GM21528 (cell line): ENCODE data around the gene COL2A1.

ENCODE experiments used
- ATAC-seq: cut with Tn5 transposase; IDR thresholded peaks from one replicate; pipeline ENCODE4 v1.9.1; 2021; ENCODE audit warnings: mild to moderate bottlenecking, moderate library complexity; ENCODE audit not compliant: unreplicated experiment, low FRiP score

Gene COL2A1

DNA sequence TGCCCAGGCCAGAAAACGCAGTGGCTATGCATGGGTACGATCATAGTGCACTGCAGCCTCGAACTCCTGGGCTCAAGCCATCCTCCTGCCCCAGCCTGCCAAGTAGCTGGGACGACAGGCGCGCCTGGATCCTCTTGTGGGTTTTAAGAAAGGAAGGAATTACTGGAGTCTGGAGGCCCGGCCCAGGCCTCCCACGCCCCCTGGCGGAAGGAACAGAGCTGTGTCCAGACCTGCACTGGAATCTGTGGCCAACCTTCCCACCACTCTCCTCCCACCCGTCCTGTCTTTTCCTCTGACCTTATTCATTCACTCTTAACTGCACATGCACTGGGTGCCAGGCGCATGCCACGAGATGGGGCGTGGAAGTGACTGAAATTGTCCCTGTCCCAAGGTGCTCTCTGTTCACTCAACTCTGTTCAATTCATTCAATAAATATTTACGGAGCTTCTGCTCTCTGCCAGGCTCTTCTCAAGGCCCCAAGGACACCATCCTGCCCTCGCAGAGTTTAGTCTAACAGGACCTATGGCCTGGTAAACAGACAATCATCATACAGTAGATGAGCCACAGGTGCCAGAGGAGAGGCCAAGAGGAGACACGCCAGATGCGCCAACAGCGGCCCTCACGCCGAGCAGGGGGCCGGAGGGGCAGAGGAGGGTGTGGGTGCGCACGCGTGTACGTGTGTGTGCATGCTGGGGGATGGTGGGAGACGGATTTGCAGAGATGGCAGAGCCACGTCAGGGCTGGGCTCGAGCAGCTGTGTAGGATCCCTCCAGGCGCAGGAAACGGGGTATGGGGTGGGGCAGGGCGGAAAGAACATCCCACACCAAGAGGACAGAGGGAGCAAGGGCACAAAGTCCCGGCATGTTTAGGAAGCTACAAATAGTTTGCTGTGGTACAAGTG lies 54.6 kb downstream of the COL2A1 start:
- no peak for ATAC-seq

DNA sequence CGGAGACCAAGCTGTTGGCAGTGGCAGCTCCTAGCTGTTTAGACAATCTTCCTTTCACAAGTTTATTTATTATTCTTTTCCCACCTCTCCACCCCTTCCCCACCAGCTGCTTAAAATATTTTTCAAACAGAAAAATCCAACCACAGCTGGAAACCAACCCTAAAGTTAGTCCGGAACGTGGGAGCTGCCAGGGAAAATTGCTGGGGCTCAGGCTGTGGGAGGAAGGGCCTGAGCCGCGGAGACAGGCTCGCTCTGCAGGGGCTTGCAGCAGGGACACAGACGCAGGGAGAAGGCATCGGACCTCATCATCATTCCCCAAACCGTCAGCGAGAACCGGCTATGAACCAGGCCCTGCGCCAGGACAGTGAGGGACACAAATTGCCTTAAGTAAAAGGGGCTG lies 56.9 kb downstream of the COL2A1 start:
- no peak for ATAC-seq

DNA sequence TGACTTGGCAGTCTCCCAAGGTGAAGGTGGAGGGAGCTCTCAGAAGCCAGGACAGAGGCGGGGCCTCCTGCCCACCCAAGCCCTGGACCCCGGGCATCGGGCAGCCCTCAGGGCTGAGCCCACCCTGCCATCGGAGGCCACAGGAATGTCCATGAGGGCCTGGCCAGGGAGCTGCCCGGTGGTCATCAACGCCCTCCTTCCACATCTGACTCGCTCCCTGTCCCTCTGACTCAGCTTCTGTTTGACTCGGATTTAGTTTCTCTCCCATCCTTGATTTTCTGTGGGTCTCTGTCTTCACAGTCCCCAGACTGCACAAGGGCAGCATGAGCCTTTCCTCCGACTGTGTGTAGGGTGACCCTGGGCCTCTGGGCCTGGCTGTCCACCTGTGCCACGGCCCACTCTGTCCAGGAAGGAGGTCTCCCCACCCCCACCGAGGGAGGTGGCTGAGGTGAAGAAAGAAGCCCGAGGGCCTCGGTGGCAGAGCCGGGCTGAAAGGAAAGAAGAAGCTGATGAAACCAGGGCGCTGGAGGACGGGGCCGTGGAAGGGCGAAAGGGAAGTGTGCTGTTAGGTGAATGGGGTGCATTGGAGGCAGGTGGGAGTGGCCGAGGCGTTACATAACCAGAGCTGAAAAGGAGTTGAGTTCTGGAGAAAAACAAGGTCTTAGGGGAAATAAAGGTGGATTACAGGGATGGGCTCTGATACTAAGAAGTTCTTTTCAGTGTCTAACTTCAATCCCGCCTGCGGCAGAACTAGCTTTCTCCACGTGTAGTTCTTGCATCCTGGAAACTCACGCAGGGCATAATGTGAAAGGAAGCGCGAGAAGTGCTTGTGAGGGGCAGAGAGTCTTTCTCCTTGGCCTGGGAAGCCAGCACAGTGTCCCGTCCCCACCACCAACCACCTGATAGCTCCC lies 57.6 kb downstream of the COL2A1 start:
- no peak for ATAC-seq

DNA sequence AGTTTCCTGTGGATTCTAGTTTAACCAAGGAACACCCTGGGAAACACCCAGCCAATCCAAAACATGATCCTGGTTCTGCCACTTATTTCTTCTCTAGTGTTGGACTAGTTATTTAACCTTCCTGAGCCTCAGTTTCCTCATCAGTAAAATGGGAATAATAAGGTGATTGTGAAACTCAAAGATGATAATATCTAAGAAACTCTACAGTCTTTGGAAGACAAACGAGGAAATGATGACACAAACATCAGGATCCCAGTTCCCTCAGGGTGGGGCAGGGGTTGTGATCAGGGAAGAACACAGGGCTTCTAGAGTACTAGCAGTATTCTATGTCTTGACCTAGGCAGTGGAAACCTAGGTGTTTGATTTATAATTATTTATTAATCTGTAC lies 58.9 kb downstream of the COL2A1 start:
- no peak for ATAC-seq

DNA sequence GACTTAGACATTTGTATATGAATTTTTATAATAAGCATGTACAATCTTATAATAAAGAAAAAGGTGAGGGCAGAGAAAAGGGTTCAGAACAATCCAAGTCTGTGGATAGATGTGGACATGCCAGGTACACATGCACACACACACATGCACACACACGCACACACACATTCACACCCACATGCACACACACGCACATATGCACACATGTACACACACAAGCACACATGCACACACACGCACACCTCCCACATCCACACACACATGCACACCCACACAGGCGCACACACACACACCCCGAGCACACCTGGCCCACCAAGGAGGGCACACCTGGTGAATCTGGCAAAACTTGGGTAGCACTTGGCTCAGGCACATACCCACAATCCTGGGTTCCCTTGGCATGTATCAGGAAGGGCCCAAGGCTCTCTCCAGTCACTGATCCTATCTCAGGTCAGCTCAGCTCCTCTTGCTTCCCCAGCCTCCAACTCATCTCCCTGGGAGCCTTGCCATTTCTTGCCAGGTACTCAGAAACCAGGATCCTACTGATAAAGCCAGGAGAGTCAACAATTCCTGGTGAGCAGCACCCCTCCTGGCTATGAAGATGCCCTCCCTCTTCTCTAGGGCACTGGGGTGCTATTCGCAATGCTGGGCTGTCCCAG lies 59.5 kb downstream of the COL2A1 start:
- no peak for ATAC-seq

DNA sequence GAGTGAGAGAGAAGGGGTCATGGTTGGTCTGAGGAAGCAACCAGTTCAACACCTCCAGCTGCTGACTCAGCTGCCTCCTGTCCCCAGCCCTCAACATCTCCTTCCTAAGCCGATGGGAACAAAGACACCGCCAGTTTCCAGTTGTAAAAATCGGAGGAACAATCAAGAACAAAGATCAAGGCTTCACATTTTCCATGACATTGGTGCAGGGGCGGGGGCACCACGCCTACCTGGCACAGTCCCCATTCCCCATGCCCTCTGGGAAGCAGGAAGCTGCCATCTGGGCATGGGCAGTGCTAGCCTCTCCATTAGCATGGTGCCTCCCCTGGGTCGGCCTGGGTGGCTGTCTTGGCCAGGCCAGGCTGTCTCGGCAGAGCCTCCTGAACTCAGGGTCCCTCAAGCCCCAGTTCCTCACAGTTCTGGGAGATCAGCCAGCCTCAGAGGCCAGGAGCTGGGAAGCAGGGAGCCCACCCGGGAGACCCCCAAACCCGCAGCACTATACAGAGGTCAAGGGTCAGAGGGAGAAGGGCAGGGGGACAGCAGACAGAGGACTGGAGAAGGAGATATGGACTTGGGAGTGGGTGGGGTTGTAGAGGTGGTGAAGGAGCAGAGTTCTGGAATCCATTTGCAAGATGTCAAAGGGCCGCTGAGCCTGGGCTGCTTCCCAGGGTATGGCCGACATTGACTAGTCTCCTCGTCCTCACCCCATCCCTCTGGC lies 60.5 kb downstream of the COL2A1 start:
- no peak for ATAC-seq

DNA sequence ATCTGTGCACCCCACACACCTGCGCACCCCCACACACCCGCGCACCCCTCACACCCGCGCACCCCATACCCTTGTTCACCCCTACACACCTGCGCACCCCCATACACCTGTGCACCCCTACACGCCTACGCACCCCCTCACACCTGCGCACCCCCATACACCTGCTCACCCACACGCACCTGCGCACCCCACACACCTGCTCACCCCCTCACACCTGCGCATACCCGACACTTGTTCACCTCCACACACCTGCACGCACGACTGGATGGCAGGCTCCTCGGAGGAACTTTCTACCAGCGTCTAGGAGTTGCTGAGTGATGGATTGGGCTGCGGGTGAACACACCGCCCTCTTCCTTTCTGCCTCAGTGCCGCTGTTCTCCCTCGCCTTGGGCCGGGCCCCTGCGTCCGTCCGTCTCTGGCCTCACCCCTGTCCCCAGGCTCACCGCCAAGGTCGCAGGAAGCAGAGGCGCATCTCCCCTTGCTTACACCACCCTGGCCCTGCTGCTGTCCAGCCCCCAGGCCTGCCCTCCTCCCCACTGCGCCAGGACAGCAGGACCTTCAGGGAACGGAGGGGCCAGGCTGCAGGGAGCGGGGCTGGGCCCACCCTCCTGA lies 61.6 kb downstream of the COL2A1 start:
- ATAC-seq = no peak

DNA sequence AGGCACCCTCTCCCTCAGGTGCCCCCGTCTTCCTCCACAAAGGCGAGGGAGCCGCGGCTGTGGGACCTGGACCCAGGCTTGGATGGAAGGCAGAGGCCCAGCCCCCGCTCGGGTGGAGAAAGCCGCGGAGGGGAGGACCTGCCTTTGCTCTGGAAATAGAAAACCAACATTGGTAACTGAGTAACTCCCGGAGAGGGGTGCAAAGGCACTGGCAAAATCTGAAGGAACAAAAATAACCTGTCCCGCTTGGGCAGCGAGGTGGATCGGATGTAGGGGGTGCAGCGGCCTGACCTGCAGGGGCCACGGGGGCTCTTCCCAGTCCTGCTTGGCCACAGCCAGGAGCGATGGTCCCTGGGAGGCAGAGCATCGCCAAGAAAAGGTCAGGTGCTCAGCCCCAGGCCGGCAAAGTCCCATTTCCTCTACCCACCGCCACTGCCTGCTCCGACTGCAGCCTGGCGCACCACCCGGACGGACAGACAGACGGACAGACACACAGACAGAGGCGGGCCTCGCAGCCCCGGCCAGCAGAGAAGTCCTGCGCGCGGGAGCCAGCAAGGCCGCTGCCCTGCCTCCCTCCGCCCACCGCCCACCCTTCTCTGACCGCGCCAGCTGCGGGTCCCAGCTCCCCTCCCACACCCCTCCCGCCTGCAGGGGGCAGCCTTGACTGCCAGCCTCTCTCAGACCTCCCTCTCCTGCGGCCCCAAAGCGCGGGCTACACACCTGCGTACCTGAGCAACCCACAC lies 62.2 kb downstream of the COL2A1 start:
- no peak for ATAC-seq

DNA sequence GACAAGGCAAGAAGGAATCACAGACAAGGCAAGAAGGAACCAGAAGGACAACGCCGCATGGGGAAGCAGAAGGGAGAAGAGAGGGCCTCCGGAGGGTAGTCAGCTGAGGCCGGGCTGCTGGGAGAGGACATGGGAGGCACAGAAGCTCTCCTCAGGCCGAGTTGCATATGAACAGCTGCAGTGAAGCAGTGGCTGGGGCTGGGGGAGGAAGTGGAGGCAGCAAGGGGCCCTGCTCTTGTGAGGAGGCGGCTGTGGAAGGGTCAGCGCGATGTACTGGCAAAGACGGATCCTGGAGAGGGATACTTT lies 62.8 kb downstream of the COL2A1 start:
- ATAC-seq = no peak

DNA sequence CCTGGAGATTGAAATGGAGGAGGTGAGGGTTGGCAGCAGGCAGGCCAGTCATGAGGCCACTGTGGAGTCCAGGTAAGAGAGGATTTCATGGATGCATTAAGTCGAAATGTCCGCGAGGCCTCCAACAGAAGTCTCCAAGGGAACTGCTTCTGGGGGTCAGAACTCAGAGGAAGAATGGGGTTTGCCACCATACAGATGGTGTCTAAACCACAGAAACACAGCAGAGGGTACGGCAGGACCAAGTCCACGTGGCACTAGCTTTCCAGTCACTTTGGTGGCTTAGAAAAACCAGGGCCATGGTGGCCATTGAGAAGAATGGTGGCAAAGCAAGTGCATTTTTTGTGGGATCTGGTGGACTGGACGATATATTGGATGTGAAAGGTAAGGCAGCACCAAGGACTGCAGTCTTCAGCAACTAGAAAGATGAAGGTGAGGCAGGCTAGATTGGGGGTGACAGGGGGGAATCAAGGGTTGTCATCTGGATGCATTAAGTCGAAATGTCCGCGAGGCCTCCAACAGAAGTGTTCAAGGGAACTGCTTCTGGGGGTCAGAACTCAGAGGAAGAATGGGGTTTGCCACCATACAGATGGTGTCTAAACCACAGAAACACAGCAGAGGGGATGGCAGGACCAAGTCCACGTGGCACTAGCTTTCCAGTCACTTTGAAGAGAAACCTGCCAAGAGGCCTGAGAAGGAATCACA lies 63.4 kb downstream of the COL2A1 start:
- ATAC-seq = no peak

DNA sequence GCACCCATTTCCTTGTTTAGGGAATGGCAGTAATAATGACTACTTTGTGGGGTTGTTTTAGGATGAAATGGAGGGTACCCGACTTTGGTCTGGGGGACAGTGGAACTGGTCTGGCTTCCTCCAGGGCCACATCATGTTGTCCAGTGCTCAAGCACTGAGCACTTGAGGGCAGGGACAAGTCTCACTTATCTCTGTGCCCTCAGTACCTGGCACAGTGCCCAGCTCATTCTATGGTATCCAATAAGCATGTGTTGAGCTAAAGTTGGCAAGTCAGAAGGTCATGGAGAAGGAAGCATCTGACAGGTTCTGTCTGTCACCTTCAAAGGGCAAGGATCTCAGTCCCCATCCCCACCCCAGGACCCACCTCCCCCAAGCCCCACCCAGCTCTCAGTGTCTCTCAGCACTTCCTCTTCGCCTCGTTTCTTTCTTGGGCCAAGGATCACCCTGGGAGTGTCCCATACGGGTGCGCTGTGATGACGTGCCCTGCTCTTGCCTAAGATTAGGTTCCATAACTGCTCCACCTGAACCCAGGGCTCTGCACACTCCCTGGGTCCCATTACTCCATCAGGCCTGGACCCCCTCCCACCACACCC lies 65.2 kb downstream of the COL2A1 start:
- no peak for ATAC-seq

DNA sequence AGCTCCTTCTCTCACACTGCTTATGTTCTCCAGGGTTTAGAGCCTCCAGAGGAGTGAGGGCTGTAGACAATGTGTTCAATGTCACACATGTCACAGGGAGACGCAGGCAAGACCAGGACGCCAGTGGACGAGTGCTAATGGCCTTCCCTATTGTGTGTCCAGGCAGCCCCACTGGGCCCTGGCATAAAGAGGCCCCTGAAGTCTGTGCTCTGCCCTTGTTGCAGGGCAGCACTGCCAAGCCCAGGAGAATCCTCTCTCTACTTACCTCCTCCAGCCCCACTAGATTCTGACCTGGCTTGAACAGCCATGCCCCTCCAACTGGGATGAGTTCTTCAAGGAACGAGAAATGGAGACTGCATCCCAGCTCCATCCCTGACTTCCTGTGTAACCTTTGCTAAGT lies 65.7 kb downstream of the COL2A1 start:
- ATAC-seq = no peak

DNA sequence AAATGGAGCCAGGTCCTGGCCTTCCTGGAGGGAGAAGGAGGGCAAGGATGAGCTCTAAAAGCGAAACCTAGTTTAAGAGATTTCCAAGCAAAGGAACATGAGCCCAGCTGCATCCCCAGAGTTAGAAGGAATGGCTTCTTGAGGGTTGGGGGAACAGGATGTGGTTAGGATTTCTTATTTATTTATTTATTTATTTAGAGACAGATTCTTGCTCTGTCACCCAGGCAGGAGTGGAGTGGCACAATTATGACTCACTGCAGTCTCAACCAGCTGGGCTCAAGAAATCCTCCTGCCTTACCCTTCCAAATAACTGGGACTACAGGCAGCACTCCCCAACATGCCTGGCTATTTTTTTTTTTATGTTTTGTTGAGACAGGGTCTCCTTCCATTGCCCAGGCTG lies 66.2 kb downstream of the COL2A1 start:
- ATAC-seq = no peak

DNA sequence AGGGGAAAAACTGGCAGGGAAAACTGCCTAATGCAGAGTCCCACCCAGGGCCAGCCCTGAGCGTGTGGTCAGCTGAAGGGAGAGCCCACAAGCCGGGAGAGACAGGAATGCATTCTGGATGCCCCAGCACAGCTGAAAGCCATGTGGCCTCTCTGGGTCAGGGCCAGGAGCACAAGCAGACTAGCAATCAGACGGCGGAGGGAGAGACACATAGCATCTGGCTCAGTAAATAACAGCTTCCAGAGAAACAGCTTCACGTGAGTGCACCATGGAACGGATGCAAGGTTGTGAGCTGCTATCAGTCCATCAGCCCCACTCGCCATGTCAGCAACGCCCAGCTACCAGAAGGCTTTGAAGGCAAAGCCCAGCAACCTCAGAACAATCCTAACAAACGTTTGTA lies 69.1 kb downstream of the COL2A1 start:
- ATAC-seq = no peak

DNA sequence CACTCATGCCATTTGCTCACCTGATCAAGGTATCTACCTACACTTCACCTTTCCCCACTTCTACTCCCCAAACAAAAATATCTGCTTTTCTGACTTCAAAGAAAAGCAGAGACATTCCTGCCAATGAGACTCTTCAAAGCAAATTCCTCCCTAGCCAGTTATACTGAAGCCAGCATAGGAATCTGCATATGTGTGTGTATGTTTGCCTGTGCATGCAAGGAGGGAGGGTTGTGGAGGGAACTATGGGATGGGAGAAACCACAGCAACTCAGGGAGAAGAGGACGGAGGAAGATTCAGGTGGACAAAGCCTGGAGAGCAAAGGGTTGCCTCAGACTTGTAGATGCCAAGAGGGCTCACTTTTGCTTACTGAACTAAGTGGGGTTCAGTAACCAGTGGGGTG lies 73.1 kb downstream of the COL2A1 start:
- ATAC-seq = no peak

DNA sequence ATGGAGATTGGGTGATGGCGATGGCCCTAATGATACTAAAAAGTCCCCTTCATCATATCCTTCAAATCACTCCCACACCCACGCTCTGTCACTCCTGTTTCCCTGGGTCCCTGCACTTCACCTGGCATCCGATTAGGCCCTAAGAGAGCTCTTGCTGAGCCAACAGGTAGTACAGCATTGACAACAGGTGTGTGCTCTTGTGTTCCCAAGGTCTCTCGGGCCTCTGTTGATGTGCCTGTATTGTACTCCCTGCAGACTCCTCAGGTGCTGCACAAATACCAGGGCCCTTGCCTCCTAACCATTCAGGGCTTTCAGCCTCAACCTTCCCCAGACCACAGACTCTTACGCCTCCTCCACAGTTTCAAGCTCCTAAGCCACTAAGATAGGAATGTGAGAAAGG lies 73.6 kb downstream of the COL2A1 start:
- ATAC-seq = no peak

DNA sequence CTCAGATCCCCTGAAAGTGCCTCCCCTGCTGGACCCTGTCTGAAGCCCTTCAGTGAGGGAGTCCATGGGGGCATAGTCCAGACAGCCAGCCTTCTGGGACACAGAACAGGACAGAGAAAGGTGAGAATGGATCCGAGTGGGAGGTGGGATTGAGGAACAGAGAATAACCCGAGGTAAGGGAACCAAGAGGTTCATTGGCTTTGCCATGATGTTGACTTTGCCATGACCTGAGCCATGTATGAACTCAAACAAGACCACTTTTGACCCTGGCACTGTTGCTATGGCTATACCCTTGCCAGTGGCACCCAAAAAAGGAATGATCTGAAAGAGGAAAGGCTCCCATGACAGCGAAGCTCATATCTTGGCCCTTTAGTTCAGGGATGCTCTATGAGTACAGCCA lies 76.9 kb downstream of the COL2A1 start:
- ATAC-seq = no peak
